A673 (cell line): ENCODE data around the gene ANKRD34A.

Experiments
- EZH2 ChIP-seq: fragments of 200-600 bp; sonication (generic); IDR thresholded peaks from 2 replicates; pipeline ENCODE4 v1.6.1; 2017; ENCODE audit warnings: borderline replicate concordance, low read depth, mild to moderate bottlenecking, mixed read lengths, antibody characterized with exemption, low read length; ENCODE audit not compliant: poor library complexity, severe bottlenecking
- TF ChIP-seq, protein P1 (sequence below): fragments of 300-800, 200-600 bp; sonication (generic); conservative IDR thresholded peaks from 2 replicates; pipeline ENCODE4 v1.5.1; 2017; ENCODE audit warnings: low read depth, mild to moderate bottlenecking, antibody characterized with exemption, low read length, moderate library complexity, mixed read lengths

DNA sequence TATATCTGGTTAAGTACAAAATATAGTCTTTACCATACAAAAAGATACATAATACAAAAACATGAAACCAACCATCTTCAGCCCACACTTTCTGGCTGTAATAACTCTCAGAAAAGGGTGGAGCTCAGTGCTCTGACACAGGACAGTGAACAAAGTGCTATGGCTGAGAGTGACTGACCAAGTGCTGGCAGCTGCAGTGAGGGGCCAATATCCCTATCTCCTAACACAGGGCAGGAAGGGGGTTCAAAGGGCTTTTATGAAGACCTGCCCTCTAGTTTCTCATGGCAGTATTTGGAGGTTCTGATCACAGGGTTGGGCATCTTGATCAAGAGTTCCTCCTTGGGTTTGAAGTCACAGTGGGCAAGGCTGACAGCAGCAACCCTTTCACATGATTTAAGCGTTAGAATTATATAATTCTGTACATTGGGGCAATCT is 28.1 kb upstream of the ANKRD34A start:
- TF ChIP-seq, protein P1, sequence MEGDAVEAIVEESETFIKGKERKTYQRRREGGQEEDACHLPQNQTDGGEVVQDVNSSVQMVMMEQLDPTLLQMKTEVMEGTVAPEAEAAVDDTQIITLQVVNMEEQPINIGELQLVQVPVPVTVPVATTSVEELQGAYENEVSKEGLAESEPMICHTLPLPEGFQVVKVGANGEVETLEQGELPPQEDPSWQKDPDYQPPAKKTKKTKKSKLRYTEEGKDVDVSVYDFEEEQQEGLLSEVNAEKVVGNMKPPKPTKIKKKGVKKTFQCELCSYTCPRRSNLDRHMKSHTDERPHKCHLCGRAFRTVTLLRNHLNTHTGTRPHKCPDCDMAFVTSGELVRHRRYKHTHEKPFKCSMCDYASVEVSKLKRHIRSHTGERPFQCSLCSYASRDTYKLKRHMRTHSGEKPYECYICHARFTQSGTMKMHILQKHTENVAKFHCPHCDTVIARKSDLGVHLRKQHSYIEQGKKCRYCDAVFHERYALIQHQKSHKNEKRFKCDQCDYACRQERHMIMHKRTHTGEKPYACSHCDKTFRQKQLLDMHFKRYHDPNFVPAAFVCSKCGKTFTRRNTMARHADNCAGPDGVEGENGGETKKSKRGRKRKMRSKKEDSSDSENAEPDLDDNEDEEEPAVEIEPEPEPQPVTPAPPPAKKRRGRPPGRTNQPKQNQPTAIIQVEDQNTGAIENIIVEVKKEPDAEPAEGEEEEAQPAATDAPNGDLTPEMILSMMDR, result no peak
- TF ChIP-seq EZH2, result no peak
